Urinary bladder (tissue), 4 donors: Measurements from ENCODE around the gene CEP192. TPM values are rescaled to one million over a fixed set of nuclear protein-coding genes. Genes with fewer than 3 reads are reported as not detected.

ENCODE experiments used
- DNase-seq: peaks from one replicate; pipeline ENCODE4 v3.0.0-alpha.2; 2015; ENCODE audit errors: extremely low spot score
- H3K27ac ChIP-seq: one replicate; pipeline ENCODE4 v1.5.1; 2013; ENCODE audit warnings: low read depth, mild to moderate bottlenecking, moderate library complexity
- H3K36me3 ChIP-seq: one replicate; pipeline ENCODE4 v1.6.1; 2013; ENCODE audit warnings: mild to moderate bottlenecking, moderate library complexity; ENCODE audit not compliant: insufficient read depth
- H3K4me1 ChIP-seq: one replicate; pipeline ENCODE4 v1.6.1; 2013; ENCODE audit warnings: mild to moderate bottlenecking, moderate library complexity; ENCODE audit not compliant: insufficient read depth
- H3K4me3 ChIP-seq: one replicate; pipeline ENCODE4 v1.5.1; 2013; ENCODE audit warnings: low read depth, low read length
- WGBS: extraction: QIAGEN DNeasy Blood & Tissue Kit; methylation state at CpG from one replicate; pipeline ENCODE4 v1.1.7; 2013; 5-methylcytosine and 5-hydroxymethylcytosine counted together
- polyA plus RNA-seq: library from polyadenylated mRNA; stranded (reverse); fragments of 200-250 nt; gene quantifications from one replicate; pipeline ENCODE4 v1.2.3, GENCODE V29; 2013
- total RNA-seq: library from RNA; depleted of rRNA; stranded (reverse); fragments of >200 nt; gene quantifications from one replicate; pipeline ENCODE4 v1.2.3, GENCODE V29; 2014
- donor health status: healthy with polysubstance abuse.
- donor health status: healthy.

CEP192 gene
- total and polyA plus RNA-seq, 2 donors: 12.8 to 69.8 TPM

DNA sequence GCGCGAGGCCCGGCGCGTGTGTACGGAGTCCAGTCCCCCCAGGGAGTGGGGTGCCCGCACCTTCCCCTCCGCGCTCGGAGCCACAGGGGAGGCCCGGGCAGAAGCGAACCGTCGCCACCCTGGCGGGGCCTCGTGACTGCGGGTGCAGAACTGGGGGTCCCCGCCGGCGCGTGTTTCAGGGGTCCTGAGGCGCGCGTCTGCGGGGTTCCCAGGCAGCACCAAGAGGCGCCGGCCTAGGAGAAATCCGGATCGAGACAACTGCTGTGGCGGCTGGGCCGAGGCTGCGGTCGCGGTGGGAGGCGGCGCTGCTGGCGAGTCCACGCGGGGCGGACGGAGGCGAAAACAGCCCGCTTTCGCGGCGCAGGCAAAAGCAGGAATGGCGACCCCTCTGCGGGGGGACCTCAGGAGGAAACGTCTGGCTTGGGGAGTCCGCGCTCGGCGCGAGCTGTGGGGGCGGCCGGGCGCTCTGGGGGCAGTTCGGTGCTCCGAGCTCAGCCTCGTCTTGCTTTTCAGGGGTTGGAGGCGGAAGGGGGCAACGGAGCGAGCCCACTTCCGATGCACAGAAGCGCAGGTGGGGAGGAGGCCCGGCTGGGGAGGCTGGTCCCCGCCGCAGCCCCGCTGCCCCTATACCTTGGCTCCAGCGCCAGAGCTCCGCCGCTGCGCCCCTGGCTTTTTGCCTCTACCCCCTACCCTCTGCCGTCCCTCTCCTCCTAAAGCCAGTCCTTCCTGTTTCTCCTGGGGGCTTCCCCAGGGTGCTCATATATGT is 145.9 kb downstream of the CEP192 start:
- DNase-seq: no peak
- Histone ChIP-seq H3K4me3 (peak overlapping the region; percentile 60), H3K4me1 (no peaks in the 10 kb centered on the region), H3K27ac (peak overlapping the region; percentile 55), H3K36me3 (no peaks in the 10 kb centered on the region)
- 39% methylated on average over 74 of the region's 74 CpGs for WGBS

GRCh38 chr18:13137670-13138419 is 146.7 kb downstream of the CEP192 start:
- no peaks in the 10 kb centered on the region for H3K36me3 ChIP-seq
- no peak for DNase-seq
- 74% methylated on average over 22 of the region's 22 CpGs for WGBS
- no peaks in the 10 kb centered on the region for H3K4me1 ChIP-seq
- H3K27ac ChIP-seq: no peak overlapping the region
- H3K4me3 ChIP-seq: peak overlapping the region; percentile 60

GRCh38 chr18:13138420-13139139 is 147.4 kb downstream of the CEP192 start:
- no peak for DNase-seq
- H3K4me3 ChIP-seq: no peak overlapping the region
- 96% methylated on average over 21 of the region's 21 CpGs for whole genome bisulfite sequencing
- no peaks in the 10 kb centered on the region for H3K4me1 ChIP-seq
- H3K27ac ChIP-seq: no peak overlapping the region
- H3K36me3 ChIP-seq: no peaks in the 10 kb centered on the region

- Histone ChIP-seq H3K27ac (no peak overlapping the region), H3K4me3 (no peak overlapping the region), H3K4me1 (no peaks in the 10 kb centered on the region), H3K36me3 (no peaks in the 10 kb centered on the region)
- DNase-seq: no peak
- WGBS: 85% methylated on average over 12 of the region's 12 CpGs
Observed at GRCh38 chr18:13139885-13140450, 148.8 kb downstream of the CEP192 start.

DNA sequence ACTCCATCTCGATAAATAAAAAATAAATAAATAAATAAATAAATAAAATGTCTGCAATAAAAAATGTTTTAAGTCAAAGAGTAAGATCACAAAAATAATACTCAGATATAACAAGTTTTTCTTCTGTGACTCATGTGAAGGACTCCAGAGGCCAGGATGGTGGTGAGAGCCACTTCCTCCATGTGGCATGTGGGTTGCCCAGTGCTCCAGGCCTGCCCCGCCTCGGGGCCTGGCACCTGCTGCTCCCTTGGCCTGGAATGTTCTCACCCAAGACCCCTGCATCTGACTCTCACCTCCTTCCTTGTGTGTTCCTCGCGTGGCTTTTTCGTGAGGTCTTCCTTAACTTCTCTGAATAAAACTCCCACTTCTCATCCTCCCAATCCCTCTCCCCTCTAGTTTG is 150.0 kb downstream of the CEP192 start:
- Histone ChIP-seq H3K4me3 (no peak overlapping the region), H3K4me1 (no peaks in the 10 kb centered on the region), H3K36me3 (no peaks in the 10 kb centered on the region), H3K27ac (no peak overlapping the region)
- DNase-seq: no peak
- WGBS: 82% methylated on average over 6 of the region's 6 CpGs

GRCh38 chr18:13145636-13146190 is 154.6 kb downstream of the CEP192 start:
- no peak overlapping the region for H3K4me3 ChIP-seq
- no peaks in the 10 kb centered on the region for H3K4me1 ChIP-seq
- no peaks in the 10 kb centered on the region for H3K36me3 ChIP-seq
- 94% methylated on average over 4 of the region's 4 CpGs for WGBS
- H3K27ac ChIP-seq: no peak overlapping the region
- no peak for DNase-seq

GRCh38 chr18:13147130-13147529 is 156.0 kb downstream of the CEP192 start:
- H3K4me1 ChIP-seq: no peaks in the 10 kb centered on the region
- no peak overlapping the region for H3K4me3 ChIP-seq
- DNase-seq: no peak
- WGBS: 55% methylated on average over 6 of the region's 6 CpGs
- H3K36me3 ChIP-seq: no peaks in the 10 kb centered on the region
- no peak overlapping the region for H3K27ac ChIP-seq

- H3K4me1 ChIP-seq: no peaks in the 10 kb centered on the region
- no peak overlapping the region for H3K4me3 ChIP-seq
- H3K36me3 ChIP-seq: no peaks in the 10 kb centered on the region
- DNase-seq: no peak
- WGBS: 89% methylated on average over 5 of the region's 5 CpGs
- no peak overlapping the region for H3K27ac ChIP-seq
Observed at GRCh38 chr18:13151656-13152055, 160.5 kb downstream of the CEP192 start.

GRCh38 chr18:13158428-13158827 is 167.3 kb downstream of the CEP192 start:
- no peak for DNase-seq
- no peak overlapping the region for H3K27ac ChIP-seq
- WGBS: 91% methylated on average over 1 of the region's 1 CpG
- H3K4me3 ChIP-seq: no peak overlapping the region
- no peaks in the 10 kb centered on the region for H3K36me3 ChIP-seq
- no peaks in the 10 kb centered on the region for H3K4me1 ChIP-seq

- Histone ChIP-seq H3K4me1 (no peaks in the 10 kb centered on the region), H3K27ac (no peak overlapping the region), H3K36me3 (no peaks in the 10 kb centered on the region), H3K4me3 (no peak overlapping the region)
- WGBS: 51% methylated on average over 5 of the region's 5 CpGs
- no peak for DNase-seq
Observed at GRCh38 chr18:13159579-13159978, 168.4 kb downstream of the CEP192 start.

DNA sequence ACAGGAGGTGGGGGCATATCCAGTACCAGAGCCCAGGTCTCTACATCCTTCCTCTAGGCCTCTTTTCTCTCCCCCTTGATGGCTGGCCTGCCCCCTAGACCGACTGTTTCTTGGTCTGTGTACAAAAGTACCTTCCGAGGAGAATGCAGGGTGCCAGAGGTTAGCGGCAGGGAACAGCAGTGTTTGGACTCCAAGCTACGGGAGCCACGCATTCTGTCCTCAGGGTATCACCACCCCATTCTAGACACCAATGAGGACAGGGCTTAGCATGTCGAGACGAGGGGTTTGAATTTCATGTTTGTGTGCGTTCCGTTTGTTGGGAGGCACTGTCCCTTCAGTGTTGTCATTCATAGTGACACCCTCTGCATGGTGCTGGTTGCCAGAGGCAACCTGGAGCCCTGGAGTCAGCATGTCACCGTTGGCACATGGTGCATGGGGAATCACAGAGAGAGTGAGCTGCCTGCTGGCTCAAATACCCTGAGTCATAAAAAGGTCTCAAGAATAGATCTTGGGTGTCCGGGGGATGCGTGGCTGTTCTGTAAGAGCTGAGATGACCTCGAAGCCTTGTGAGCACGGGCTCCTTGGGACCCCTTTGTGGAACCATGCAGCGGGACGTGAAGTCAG is 170.2 kb downstream of the CEP192 start:
- Histone ChIP-seq H3K27ac (no peak overlapping the region), H3K4me3 (no peak overlapping the region), H3K4me1 (no peaks in the 10 kb centered on the region), H3K36me3 (no peaks in the 10 kb centered on the region)
- WGBS: 91% methylated on average over 16 of the region's 16 CpGs
- no peak for DNase-seq

- DNase-seq: no peak
- H3K4me3 ChIP-seq: no peak overlapping the region
- H3K36me3 ChIP-seq: no peaks in the 10 kb centered on the region
- WGBS: 92% methylated on average over 12 of the region's 12 CpGs
- H3K27ac ChIP-seq: no peak overlapping the region
- H3K4me1 ChIP-seq: no peaks in the 10 kb centered on the region
Observed at GRCh38 chr18:13163167-13163927, 172.2 kb downstream of the CEP192 start.
